ENCODE results near the gene MIA2.
A peak's percentile ranks its signal among the peaks of the same experiment; 100 is the strongest.
"Not testable (repeated sequence)": the region's sequence is repeated elsewhere in the genome, so short reads cannot be mapped to it uniquely, and the experiment has no call there.

The MIA2 gene, protein sequence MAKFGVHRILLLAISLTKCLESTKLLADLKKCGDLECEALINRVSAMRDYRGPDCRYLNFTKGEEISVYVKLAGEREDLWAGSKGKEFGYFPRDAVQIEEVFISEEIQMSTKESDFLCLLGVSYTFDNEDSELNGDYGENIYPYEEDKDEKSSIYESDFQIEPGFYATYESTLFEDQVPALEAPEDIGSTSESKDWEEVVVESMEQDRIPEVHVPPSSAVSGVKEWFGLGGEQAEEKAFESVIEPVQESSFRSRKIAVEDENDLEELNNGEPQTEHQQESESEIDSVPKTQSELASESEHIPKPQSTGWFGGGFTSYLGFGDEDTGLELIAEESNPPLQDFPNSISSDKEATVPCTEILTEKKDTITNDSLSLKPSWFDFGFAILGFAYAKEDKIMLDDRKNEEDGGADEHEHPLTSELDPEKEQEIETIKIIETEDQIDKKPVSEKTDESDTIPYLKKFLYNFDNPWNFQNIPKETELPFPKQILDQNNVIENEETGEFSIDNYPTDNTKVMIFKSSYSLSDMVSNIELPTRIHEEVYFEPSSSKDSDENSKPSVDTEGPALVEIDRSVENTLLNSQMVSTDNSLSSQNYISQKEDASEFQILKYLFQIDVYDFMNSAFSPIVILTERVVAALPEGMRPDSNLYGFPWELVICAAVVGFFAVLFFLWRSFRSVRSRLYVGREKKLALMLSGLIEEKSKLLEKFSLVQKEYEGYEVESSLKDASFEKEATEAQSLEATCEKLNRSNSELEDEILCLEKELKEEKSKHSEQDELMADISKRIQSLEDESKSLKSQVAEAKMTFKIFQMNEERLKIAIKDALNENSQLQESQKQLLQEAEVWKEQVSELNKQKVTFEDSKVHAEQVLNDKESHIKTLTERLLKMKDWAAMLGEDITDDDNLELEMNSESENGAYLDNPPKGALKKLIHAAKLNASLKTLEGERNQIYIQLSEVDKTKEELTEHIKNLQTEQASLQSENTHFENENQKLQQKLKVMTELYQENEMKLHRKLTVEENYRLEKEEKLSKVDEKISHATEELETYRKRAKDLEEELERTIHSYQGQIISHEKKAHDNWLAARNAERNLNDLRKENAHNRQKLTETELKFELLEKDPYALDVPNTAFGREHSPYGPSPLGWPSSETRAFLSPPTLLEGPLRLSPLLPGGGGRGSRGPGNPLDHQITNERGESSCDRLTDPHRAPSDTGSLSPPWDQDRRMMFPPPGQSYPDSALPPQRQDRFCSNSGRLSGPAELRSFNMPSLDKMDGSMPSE (N-terminal part only)

DNA sequence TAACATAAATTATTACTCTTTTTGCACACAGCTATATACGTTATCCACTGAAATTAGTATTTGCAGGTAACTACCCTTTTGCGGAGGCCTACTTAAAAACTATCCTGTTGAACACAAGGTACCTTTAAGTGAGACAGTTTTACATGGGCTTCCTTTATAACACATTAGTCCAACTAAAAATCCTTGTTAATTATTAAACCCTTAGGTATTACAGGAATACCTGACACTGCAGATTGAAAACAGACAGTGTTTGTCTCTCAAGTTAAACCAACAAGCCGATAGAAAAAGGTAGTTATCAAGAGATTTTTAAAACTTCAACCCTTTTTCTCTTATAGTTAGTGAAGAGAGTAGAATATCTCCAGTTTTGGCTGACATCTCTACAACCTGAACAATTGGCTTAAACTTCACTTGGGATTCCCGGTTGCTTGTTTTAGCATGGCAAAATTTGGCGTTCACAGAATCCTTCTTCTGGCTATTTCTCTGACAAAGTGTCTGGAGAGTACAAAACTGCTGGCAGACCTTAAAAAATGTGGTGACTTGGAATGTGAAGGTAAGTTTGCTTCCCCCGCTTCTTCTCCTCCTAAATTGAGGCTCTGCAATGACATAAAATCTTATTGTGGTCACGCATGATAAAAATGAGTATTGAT lies at the start of gene MIA2:
Gene MIA2 (plus strand): TSS at position 236 of the 647 bp plus-strand sequence. CDS start 200 bp downstream, at position 436.
- in situ Hi-C loops (cut with MboI; ENCODE audit: low pct_unique_long_range_greater_than_20kb, low sequenced_read_pairs), result loop anchor here (25.0 kb wide), 1 partner anchor 128 kb away; no protein-coding TSS in a partner anchor
- DNase-seq, result no peak

DNA sequence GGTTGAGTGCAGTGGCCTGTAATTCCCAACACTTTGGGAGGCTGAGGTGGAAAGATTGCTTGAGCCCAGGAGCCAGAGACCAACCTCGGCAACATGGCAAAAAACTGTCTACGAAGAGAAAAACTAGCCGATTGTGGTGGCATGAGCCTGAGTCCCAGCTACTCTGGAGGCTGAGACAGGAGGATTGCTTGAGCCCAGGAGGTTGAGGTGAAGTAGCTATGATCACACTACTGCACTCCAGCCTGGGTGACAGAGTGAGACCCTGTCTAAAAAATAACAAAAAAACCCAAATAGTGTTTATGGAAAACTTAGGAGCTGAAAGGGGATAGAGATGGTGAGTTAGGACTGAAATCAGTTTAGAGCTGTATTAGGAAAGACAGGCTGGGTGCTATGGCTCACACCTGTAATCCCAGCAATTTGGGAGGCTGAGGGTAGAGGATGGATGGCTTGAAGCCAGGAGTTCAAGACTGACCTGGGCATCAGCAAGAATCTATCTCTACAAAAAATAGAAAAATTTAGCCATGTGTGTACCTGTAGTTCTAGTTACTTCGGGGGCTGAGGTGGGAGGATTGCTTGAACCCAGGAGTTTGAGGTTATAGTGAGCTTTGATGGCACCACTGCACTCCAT lies 49.0 kb upstream of the MIA2 start:
- no peak for DNase-seq
- in situ Hi-C loops (cut with MboI; ENCODE audit: low pct_unique_long_range_greater_than_20kb, low sequenced_read_pairs), result no loop called here

DNA sequence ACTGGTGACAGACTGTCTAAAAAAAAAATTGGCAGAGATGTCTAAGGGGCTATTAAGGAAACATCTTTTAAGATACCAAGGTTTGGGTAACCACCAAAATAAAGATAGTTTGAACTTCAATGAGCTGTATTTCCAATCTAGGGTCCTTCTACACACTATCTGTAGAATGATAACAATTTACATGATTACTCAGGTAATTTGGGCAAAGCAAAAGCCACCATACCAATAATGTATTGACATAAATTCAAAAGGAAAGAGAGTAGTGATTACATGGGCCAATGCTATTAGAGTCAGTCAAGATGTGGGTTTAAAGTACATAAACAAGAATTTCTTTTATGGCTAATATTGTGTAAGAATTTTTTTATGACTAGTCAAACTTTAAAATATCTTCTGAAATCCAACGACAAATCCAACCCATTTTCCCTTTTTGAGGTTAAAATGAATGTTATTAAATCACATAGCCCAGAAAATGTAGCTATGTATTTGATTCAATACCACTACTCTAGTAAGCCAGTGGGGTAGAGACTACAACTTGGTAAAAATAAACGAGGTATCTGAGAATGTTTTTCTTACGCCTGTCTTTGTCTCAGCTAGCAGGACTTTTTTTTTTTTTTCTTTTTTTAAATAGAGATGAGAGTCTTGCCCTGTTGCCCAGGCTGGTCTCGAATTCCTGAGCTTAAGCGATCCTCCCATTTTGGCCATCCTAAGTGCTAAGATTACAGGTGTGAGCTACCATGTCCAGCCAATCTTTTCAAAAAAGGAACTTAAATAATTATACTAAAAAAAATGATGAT lies 48.3 kb upstream of the MIA2 start:
- in situ Hi-C loops (cut with MboI; ENCODE audit: low pct_unique_long_range_greater_than_20kb, low sequenced_read_pairs), result no loop called here
- no peak for DNase-seq

DNA sequence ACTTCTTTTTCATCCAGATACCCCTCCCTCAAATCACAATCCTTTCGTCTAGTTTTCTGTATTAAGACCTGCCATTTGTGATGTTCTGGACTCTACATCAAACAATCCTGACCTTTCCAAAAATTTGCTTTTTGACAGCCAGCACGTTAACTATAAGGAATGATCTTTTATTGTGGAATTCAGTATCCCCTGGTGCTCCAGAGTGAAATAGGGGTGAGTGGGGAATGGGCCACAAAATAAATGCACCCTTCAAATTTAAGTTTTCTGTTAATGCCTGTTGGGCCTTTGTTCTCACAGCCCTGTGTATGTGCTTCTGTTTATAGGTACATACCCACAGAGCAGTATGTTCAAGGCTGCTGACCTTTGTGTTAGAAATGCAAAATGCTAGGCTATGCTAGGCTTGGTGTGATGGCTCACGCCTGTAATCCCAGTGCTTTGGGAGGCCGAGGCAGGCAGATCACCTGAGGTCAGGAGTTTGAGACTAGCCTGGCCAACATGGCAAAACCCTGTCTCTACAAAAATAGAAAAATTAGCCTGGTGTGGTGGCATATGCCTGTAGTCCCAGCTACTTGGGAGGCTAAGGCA lies 46.7 kb upstream of the MIA2 start:
- in situ Hi-C loops (cut with MboI; ENCODE audit: low pct_unique_long_range_greater_than_20kb, low sequenced_read_pairs), result no loop called here
- DNase-seq, result no peak

DNA sequence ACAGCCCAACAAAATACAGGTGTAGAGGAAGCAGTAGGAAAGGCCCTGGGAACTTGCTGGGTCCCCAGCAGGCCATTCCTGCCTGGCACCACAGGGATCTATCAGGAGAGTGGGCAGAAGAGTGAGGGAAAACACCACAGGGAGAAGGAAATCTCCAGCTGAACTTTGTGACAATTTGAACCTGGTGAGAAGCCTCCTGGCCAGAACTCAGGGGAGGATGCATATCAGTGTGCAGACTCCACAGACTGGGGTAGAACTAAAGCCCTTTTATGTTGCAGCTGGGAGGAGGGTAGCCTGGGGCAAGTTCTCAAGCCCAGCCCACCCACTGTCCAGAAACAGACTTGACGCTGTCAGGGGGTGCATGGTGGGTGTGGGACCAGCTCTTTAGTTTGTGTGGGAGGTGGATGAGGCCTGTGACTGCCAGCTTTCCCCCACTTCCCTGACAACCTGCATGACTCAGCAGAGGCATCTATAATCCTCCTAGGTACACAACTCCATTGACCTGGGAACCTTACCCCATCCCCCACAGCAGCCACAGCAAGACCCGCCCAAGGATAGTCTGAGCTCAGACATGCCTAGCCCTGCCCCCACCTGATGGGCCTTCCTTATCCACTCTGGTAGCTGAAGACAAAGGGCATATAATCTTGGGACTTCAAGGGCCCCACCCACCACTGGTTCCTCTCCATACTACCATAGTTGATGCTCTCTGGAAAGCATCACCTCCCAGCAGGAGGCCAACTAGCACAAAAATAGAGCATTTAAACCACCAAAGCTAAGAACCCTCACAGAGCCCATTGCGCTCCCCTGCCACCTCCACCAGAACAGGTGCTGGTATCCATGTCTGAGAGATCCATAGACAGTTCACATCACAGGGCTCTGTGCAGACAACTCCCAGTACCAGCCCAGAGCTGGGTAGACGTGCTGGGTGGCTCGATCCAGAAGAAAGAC lies 29.8 kb upstream of the MIA2 start:
- DNase-seq, result peak; percentile 22
- in situ Hi-C loops (cut with MboI; ENCODE audit: low pct_unique_long_range_greater_than_20kb, low sequenced_read_pairs), result no loop called here

DNA sequence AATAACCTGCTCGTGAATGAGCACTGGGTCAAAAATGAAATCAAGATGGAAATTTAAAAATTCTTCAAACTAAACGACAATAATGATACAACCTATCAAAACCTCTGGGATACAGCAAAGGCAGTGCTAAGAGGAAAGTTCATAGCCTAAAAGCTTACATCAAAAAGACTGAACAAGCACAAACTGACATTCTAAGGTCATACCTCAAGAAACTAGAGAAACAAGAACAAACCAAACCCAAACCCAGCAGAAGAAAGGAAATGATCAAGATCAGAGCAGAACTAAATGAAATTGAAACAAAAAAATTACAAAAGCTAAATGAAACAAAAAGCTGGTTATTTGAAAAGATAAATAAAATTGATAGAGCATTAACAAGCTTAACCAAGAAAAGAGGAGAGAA lies 26.3 kb upstream of the MIA2 start:
- DNase-seq; in situ Hi-C loops (cut with MboI; ENCODE audit: low pct_unique_long_range_greater_than_20kb, low sequenced_read_pairs): not testable (repeated sequence)

DNA sequence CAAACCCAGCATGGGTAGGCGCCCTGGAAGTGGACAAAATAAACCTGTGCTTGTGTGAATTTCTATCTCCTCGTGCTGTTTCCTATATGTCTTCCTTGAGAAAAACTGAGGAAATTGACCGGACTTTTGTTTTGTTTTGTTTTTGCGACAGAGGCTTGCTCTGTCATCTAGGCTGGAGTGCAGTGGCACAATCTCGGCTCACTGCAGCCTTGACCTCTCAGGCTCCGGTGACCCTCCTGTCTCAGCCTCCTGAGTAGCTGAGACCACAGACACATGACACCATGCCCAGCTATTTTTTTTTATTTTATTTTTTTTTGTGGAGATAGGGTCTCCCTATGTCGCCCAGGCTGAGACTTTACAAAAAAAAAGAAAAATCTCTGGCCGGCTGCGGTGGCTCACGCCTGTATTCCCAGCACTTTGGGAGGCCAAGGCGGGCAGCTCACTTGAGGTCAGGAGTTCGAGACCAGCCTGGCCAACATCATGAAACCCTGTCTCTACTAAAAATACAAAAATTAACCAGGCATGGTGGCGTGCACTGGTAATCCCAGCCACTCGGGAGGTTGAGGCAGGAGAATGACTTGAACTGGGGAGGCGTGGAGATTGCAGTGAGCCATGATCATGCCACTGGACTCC lies 22.5 kb upstream of the MIA2 start:
- no peak for DNase-seq
- in situ Hi-C loops (cut with MboI; ENCODE audit: low pct_unique_long_range_greater_than_20kb, low sequenced_read_pairs), result no loop called here

DNA sequence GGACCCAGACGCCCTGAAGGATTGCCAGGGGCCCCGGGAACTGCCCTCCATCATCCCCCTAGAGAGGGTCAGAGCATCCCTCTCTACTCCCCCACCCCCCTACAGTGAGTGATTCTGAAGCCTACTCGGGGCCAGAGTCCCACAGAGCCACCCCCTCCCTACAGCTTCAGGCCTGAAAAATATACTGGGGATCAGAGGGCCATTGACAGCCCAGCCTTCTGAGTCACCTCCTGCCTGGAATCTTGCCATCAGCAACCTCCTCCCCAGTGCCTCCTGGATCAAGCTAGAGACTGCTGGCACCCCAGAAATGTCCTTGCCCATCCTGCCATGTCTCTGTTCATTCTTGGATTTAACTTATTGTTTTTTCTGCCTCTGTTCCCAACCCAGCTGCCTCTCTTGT lies 21.7 kb upstream of the MIA2 start:
- DNase-seq, result no peak
- in situ Hi-C loops (cut with MboI; ENCODE audit: low pct_unique_long_range_greater_than_20kb, low sequenced_read_pairs), result no loop called here

DNA sequence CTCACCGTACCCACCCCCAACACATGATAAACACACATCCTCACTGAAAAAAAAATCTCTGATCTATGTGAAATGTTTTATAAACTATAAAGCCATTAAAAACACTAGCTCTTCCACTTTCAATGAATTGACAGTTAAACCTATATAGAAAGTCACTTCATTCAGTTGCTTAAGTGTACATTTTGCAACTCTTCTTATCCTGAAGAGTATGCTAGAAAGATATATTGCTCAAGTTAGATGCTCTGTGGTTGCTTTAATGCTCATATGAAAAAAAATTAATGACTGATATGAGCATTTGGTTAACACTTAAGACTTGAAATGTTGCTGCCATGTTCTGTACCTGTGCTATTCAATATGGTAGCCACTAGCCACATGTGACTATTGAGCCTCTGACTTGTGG lies 21.0 kb upstream of the MIA2 start:
- no peak for DNase-seq
- in situ Hi-C loops (cut with MboI; ENCODE audit: low pct_unique_long_range_greater_than_20kb, low sequenced_read_pairs), result no loop called here

DNA sequence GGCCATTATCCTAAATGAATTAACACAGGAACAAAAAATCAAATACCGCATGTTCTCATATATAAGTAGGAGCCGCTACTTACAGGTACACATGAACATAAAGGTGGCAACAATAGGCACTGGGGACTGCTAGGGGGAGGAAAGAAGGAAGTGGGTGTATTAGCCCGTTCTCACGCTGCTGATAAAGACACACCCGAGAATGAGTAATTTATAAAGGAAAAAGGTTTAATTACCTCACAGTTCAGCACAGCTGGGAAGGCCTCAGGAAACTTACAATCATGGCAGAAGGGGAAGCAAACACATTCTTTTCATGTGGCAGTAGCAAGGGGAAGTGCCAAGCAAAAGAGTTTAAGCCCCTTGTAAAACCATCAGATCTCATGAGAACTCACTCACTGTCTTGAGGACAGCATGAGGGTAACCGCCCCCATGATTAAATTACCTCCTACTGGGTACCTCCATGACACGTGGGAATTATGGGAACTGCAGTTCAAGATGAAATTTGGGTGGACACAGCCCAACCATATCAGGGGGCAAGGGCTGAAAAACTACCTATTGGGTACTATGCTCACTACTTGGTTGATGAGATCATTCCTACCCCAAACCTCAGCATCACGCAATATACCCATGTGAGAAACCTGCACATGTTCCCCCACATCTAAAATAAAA lies 16.4 kb upstream of the MIA2 start:
- DNase-seq, result peak; percentile 63
- in situ Hi-C loops (cut with MboI; ENCODE audit: low pct_unique_long_range_greater_than_20kb, low sequenced_read_pairs), result no loop called here

DNA sequence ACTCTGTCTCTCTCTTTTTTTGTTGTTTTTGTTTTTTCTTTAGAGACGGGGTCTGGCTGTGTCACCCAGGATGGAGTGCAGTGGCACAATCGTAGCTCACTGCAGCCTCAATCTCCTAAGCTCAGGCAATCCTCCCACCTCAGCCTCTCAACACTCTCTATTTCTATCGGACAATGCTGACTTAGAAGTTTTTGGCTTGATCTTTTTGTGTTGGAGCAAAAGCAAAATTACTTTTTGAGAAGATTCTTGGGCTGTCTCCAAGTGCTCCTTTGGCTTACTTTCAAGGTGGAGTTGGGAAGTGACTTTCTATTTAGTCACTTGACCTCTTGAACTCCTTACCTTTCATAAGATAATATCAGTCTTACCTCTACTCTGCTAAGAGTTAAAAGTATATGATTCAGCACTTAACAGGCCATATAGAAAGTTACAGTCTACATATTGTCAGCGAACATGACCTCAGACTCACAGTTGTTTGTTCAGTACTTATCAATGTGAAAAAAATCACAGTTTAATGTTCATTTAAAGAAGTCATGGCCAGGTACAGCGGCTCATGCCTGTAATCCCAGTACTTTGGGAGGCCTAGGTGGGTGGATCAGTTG lies 15.4 kb upstream of the MIA2 start:
- DNase-seq, result no peak
- in situ Hi-C loops (cut with MboI; ENCODE audit: low pct_unique_long_range_greater_than_20kb, low sequenced_read_pairs), result no loop called here

DNA sequence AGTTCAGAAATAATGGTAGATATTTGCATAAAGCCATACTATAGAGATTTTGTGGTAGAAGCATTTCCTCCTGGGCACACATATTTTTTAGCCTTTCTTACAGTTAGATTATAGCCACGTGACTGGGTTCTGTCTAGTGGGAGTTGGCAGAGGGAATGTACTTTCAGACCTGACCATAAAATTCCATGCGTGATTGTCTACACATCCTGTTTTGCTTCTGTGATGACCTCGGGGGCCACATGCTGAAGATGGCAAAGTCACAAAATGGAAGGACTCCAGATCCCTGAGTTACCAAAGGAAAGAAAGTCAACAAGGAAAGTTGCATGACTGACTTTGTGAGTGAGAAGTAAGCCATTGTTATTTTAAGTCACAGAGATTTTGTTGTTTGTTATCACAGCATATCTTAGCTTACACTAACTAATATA lies 14.6 kb upstream of the MIA2 start:
- in situ Hi-C loops (cut with MboI; ENCODE audit: low pct_unique_long_range_greater_than_20kb, low sequenced_read_pairs), result no loop called here
- DNase-seq, result peak; percentile 49

DNA sequence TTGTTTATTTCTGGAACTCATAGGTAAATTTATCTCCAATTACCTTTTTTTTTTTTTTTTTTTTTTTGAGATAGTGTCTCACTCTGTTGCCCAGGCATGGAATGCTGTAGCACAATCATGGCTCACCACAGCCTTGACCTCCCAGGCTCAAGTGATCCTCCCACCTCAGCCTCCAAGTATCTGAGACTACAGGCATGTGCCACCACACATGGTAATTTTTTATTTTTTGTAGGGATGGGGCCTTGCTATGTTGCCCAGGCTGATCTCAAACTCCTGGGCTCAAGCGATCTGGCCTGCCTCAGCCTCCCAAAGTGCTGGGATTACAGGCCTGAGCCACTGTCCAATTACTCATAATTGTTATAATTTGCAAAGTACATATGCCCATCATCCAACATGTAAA lies 13.2 kb upstream of the MIA2 start:
- DNase-seq; in situ Hi-C loops (cut with MboI; ENCODE audit: low pct_unique_long_range_greater_than_20kb, low sequenced_read_pairs): not testable (repeated sequence)

DNA sequence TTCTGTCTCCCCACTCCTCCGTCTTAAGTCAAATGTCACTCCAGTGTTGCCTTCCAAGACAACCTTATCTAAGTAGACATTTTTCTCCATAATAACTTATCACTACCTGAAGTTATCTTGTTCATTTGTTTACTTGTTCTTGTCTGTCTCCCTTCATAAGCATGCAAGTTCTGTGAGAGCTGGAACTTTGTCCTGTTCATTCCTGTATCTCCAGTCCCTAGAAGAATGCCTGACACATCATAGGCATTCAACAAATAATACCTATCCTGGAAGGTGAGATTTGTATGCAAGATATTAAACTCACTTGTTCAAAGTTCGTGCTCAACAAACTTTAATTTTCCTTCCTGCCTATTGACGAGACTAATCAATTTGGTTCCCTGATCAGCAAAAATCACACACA lies 5.7 kb upstream of the MIA2 start:
- DNase-seq, result no peak
- in situ Hi-C loops (cut with MboI; ENCODE audit: low pct_unique_long_range_greater_than_20kb, low sequenced_read_pairs), result loop anchor here (25.0 kb wide), 1 partner anchor 134 kb away; no protein-coding TSS in a partner anchor

Data from KBM-7 (cell line).